Activated CD8-positive, alpha-beta T cell treated with anti-CD3 and anti-CD28 coated beads, Interleukin-2, amount 10 ng/mL, durations not matched to agents 7 days and 5 days (primary cell): ENCODE data around the gene NCK2. TPM values are rescaled to one million over a fixed set of nuclear protein-coding genes. Genes with fewer than 3 reads are reported as not detected.

ENCODE experiments used
- ATAC-seq: fragments of 150-1000 bp; cut with Tn5 transposase; one replicate; pipeline ENCODE4 v1.10.0; 2021; ENCODE audit warnings: moderate library complexity
- CTCF ChIA-PET: fragments of 350-600 bp; sonication (Branson Sonifier 250); formaldehyde crosslinking; loops from one replicate; lab custom pipeline; 2021; ENCODE audit warnings: antibody characterized with exemption; lab: Charles Lee
- POLR2A ChIA-PET: fragments of 350-600 bp; sonication (Branson Sonifier 250); formaldehyde crosslinking; loops from one replicate; lab custom pipeline; 2021; ENCODE audit warnings: antibody characterized with exemption; lab: Charles Lee
- DNase-seq: peaks from one replicate; pipeline ENCODE4 v3.0.0-alpha.2; 2020
- H3K27ac Mint-ChIP-seq: one replicate; pipeline ENCODE4 v1.8.0; 2021; ENCODE audit warnings: mild to moderate bottlenecking, mixed read lengths
- H3K27me3 Mint-ChIP-seq: one replicate; pipeline ENCODE4 v1.8.0; 2021; ENCODE audit warnings: low read depth, mixed read lengths
- H3K36me3 Mint-ChIP-seq: one replicate; pipeline ENCODE4 v1.8.0; 2021; ENCODE audit warnings: low read depth, mixed read lengths
- H3K4me1 Mint-ChIP-seq: one replicate; pipeline ENCODE4 v1.8.0; 2021; ENCODE audit warnings: low read depth, mixed read lengths
- H3K4me3 Mint-ChIP-seq: one replicate; pipeline ENCODE4 v1.8.0; 2021; ENCODE audit warnings: mild to moderate bottlenecking, mixed read lengths
- H3K9me3 Mint-ChIP-seq: one replicate; pipeline ENCODE4 v1.8.0; 2022; ENCODE audit warnings: mixed read lengths; ENCODE audit not compliant: insufficient read depth
- total RNA-seq, 2 experiments: library from RNA; stranded (reverse); gene quantifications; one replicate each; pipeline ENCODE4 v1.2.3, GENCODE V29; 2021

NCK2 gene
- total RNA-seq, 2 experiments from 2014 or later: 60.7 to 61.3 TPM

- H3K27ac Mint-ChIP-seq: no peak overlapping the region
- POLR2A ChIA-PET: no interaction called here
These were observed 187.9 kb downstream of the NCK2 start for GRCh38 chr2:105932582-105932981.

GRCh38 chr2:105933906-105934305 is 189.2 kb downstream of the NCK2 start:
- H3K27ac Mint-ChIP-seq: peak overlapping the region; percentile 76
- peaks cover 15% of the 10 kb centered on the region for H3K9me3 Mint-ChIP-seq
- H3K36me3 Mint-ChIP-seq: peaks cover 18% of the 10 kb centered on the region
- DNase-seq: no peak
- peaks cover 19% of the 10 kb centered on the region for H3K4me1 Mint-ChIP-seq
- ChIA-PET CTCF (interaction anchor here (0.9 to 1.9 kb wide), 6 partner anchors 14 to 357 kb away, joined by 3 to 7 read pairs (median 4); no protein-coding TSS in a partner anchor), POLR2A (interaction anchor here (0.7 kb wide), 1 partner anchor 138 kb away, joined by 3 read pairs; no protein-coding TSS in a partner anchor)
- H3K27me3 Mint-ChIP-seq: no peaks in the 10 kb centered on the region
- H3K4me3 Mint-ChIP-seq: no peak overlapping the region
- ATAC-seq: no peak

More at GRCh38 chr2:105932582-105932981, 187.9 kb downstream of the NCK2 start:
- H3K9me3 Mint-ChIP-seq: peaks cover 11% of the 10 kb centered on the region
- peaks cover 32% of the 10 kb centered on the region for H3K4me1 Mint-ChIP-seq
- CTCF ChIA-PET: no interaction called here
- peaks cover 25% of the 10 kb centered on the region for H3K36me3 Mint-ChIP-seq
- no peaks in the 10 kb centered on the region for H3K27me3 Mint-ChIP-seq
- no peak overlapping the region for H3K4me3 Mint-ChIP-seq
- ATAC-seq (no peak), DNase-seq (no peak)

- H3K9me3 Mint-ChIP-seq: peaks cover 16% of the 10 kb centered on the region
- ATAC-seq (peak; percentile 87), DNase-seq (peak; percentile 70)
- H3K36me3 Mint-ChIP-seq: peaks cover 20% of the 10 kb centered on the region
- CTCF ChIA-PET: interaction anchor here (0.7 to 1.9 kb wide), 8 partner anchors 7 to 358 kb away, joined by 3 to 7 read pairs (median 4); no protein-coding TSS in a partner anchor
- POLR2A ChIA-PET: interaction anchor here (0.7 to 1.6 kb wide), 3 partner anchors 15 to 151 kb away, joined by 3 read pairs; no protein-coding TSS in a partner anchor
- H3K27me3 Mint-ChIP-seq: no peaks in the 10 kb centered on the region
- peak overlapping the region; percentile 14 for H3K4me3 Mint-ChIP-seq
- peaks cover 14% of the 10 kb centered on the region for H3K4me1 Mint-ChIP-seq
- peak overlapping the region; percentile 76 for H3K27ac Mint-ChIP-seq
These were observed 189.8 kb downstream of the NCK2 start for GRCh38 chr2:105934467-105934866.

- Mint-ChIP-seq H3K9me3 (peaks cover 19% of the 10 kb centered on the region), H3K4me1 (peaks cover 9% of the 10 kb centered on the region), H3K27ac (no peak overlapping the region), H3K4me3 (no peak overlapping the region), H3K27me3 (no peaks in the 10 kb centered on the region), H3K36me3 (peaks cover 22% of the 10 kb centered on the region)
- CTCF ChIA-PET: interaction anchor here (0.7 to 1.9 kb wide), 7 partner anchors 8 to 358 kb away, joined by 3 to 7 read pairs (median 4); no protein-coding TSS in a partner anchor
- DNase-seq (no peak), ATAC-seq (peak; percentile 68)
- POLR2A ChIA-PET: interaction anchor here (0.6 to 1.6 kb wide), 5 partner anchors 8 to 161 kb away, joined by 3 to 4 read pairs (median 3); no protein-coding TSS in a partner anchor
These were observed 190.4 kb downstream of the NCK2 start for GRCh38 chr2:105935063-105935462.

GRCh38 chr2:105936954-105937353 is 192.2 kb downstream of the NCK2 start:
- POLR2A ChIA-PET: no interaction called here
- H3K27me3 Mint-ChIP-seq: no peaks in the 10 kb centered on the region
- no peak for ATAC-seq

GRCh38 chr2:105937498-105938097 is 192.9 kb downstream of the NCK2 start:
- ATAC-seq (no peak), DNase-seq (no peak)
- Mint-ChIP-seq H3K4me3 (no peak overlapping the region), H3K27me3 (no peaks in the 10 kb centered on the region), H3K4me1 (peaks cover 2% of the 10 kb centered on the region), H3K9me3 (peaks cover 24% of the 10 kb centered on the region), H3K36me3 (peaks cover 20% of the 10 kb centered on the region), H3K27ac (no peak overlapping the region)
- CTCF ChIA-PET: interaction anchor here (1.4 kb wide), 1 partner anchor 29 kb away, joined by 3 read pairs; no protein-coding TSS in a partner anchor
- POLR2A ChIA-PET: no interaction called here

More at GRCh38 chr2:105936954-105937353, 192.2 kb downstream of the NCK2 start:
- CTCF ChIA-PET: interaction anchor here (1.4 kb wide), 1 partner anchor 30 kb away, joined by 3 read pairs; no protein-coding TSS in a partner anchor
- Mint-ChIP-seq H3K4me1 (peaks cover 2% of the 10 kb centered on the region), H3K27ac (no peak overlapping the region), H3K36me3 (peaks cover 22% of the 10 kb centered on the region), H3K4me3 (no peak overlapping the region), H3K9me3 (peaks cover 24% of the 10 kb centered on the region)
- DNase-seq: no peak
